Muscle of back (tissue), 11 donors: ENCODE measurements around the gene AGAP2. TPM values are rescaled to one million over a fixed set of nuclear protein-coding genes. Genes with fewer than 3 reads are reported as not detected.
"Not testable (repeated sequence)": the region's sequence is repeated elsewhere in the genome, so short reads cannot be mapped to it uniquely, and the experiment has no call there.

Experiments used
- DNase-seq, 3 donors: peaks; one replicate each; pipeline versions ENCODE4 v3.0.0 to v3.0.0-alpha.2; 2013
- polyA plus RNA-seq, 10 donors: library from polyadenylated mRNA; unstranded; fragments of 120-200 nt; gene quantifications; one replicate each; pipeline ENCODE4 v1.2.1, GENCODE V29; 2013; ENCODE audit not compliant: insufficient read length in 10 of 10

Gene AGAP2
- polyA plus RNA-seq, 10 donors, result 5.6 to 12.5 (median 7.3) TPM

- no peak for DNase-seq
Measured at GRCh38 chr12:57698414-57698813, 40.1 kb downstream of the AGAP2 start.

GRCh38 chr12:57697076-57697475 is 41.5 kb downstream of the AGAP2 start:
- DNase-seq, result no peak

GRCh38 chr12:57695770-57696432 is 42.6 kb downstream of the AGAP2 start:
- DNase-seq, result no peak

- DNase-seq, result no peak
Measured at GRCh38 chr12:57694459-57695019, 44.0 kb downstream of the AGAP2 start.

- DNase-seq, result peak; percentile 98 to 100 (median 99)
Measured at GRCh38 chr12:57693659-57694458, 44.7 kb downstream of the AGAP2 start, which contains the start of gene OS9. Gene OS9 (plus strand): TSS chr12:57694132. CDS start chr12:57694162, 30 bp downstream.

- peak in 1 of 3 donors; percentile 2 for DNase-seq
Measured at GRCh38 chr12:57693317-57693658, 45.3 kb downstream of the AGAP2 start.

GRCh38 chr12:57692500-57692899 is 46.0 kb downstream of the AGAP2 start:
- DNase-seq, result no peak

- DNase-seq, result no peak
Measured at GRCh38 chr12:57688931-57689330, 49.6 kb downstream of the AGAP2 start.

- no peak for DNase-seq
Measured at GRCh38 chr12:57687862-57688261, 50.7 kb downstream of the AGAP2 start.

- DNase-seq, result no peak
Measured at GRCh38 chr12:57679697-57680096, 58.8 kb downstream of the AGAP2 start.

- not testable (repeated sequence) for DNase-seq
Measured at GRCh38 chr12:57677947-57678346, 60.6 kb downstream of the AGAP2 start.

GRCh38 chr12:57674691-57675090 is 63.9 kb downstream of the AGAP2 start:
- DNase-seq, result no peak

Other genes starting within 250 kb of the AGAP2 start
- gene DDIT3, start 218.2 kb downstream of the AGAP2 start, polyA plus RNA-seq, result 10 to 100 TPM in 9 of 10 donors, 1 to 10 TPM in 1; 9.9 to 13.4 (median 11.4) TPM
- gene MBD6, start 215.9 kb downstream of the AGAP2 start, polyA plus RNA-seq, result 10 to 100 TPM; 29.4 to 50.0 (median 36.5) TPM
- gene DCTN2, start 191.6 kb downstream of the AGAP2 start, polyA plus RNA-seq, result 100 to 1,000 TPM; 131 to 157 (median 148) TPM
- under 1 TPM in 9 of 10 donors, not detected in 1; 0.08 to 0.46 (median 0.17) TPM for gene KIF5A, start 188.7 kb downstream of the AGAP2 start, polyA plus RNA-seq
- gene PIP4K2C, start 147.6 kb downstream of the AGAP2 start, polyA plus RNA-seq, result 10 to 100 TPM; 10.4 to 16.0 (median 11.4) TPM
- gene DTX3, start 133.9 kb downstream of the AGAP2 start, polyA plus RNA-seq, result 10 to 100 TPM; 21.8 to 42.7 (median 26.5) TPM
- 10 to 100 TPM; 30.5 to 47.9 (median 37.8) TPM for gene ARHGEF25, start 127.3 kb downstream of the AGAP2 start, polyA plus RNA-seq
- 1 to 10 TPM; 1.5 to 3.1 (median 2.6) TPM for gene B4GALNT1, start 105.5 kb downstream of the AGAP2 start, polyA plus RNA-seq
- 100 to 1,000 TPM; 112 to 161 (median 121) TPM for gene OS9, start 44.6 kb downstream of the AGAP2 start, polyA plus RNA-seq
- 10 to 100 TPM; 38.1 to 52.2 (median 44.0) TPM for gene TSPAN31, start 6.3 kb upstream of the AGAP2 start, polyA plus RNA-seq
- gene CDK4, start 13.6 kb upstream of the AGAP2 start, polyA plus RNA-seq, result 100 to 1,000 TPM; 119 to 210 (median 154) TPM
- gene MARCHF9, start 16.4 kb upstream of the AGAP2 start, polyA plus RNA-seq, result 10 to 100 TPM in 1 of 10 donors, 1 to 10 TPM in 9; 6.6 to 10.2 (median 7.9) TPM
- 1 to 10 TPM in 3 of 10 donors, under 1 TPM in 7; 0.20 to 1.3 (median 0.82) TPM for gene CYP27B1, start 28.3 kb upstream of the AGAP2 start, polyA plus RNA-seq
- gene METTL1, start 33.4 kb upstream of the AGAP2 start, polyA plus RNA-seq, result 10 to 100 TPM; 19.5 to 28.7 (median 25.8) TPM
- 1 to 10 TPM; 5.6 to 10.0 (median 6.6) TPM for gene EEF1AKMT3, start 33.9 kb upstream of the AGAP2 start, polyA plus RNA-seq
- gene TSFM, start 44.0 kb upstream of the AGAP2 start, polyA plus RNA-seq, result 10 to 100 TPM; 22.6 to 34.7 (median 30.6) TPM
- gene AVIL, start 80.0 kb upstream of the AGAP2 start, polyA plus RNA-seq, result 10 to 100 TPM in 7 of 10 donors, 1 to 10 TPM in 3; 8.6 to 30.6 (median 12.6) TPM
- gene CTDSP2, start 108.0 kb upstream of the AGAP2 start, polyA plus RNA-seq, result 100 to 1,000 TPM; 181 to 215 (median 192) TPM
- 10 to 100 TPM in 4 of 10 donors, 1 to 10 TPM in 6; 4.9 to 11.5 (median 9.7) TPM for gene ATP23, start 202.8 kb upstream of the AGAP2 start, polyA plus RNA-seq